ENCODE results near the gene MAP3K5.

Gene MAP3K5

GRCh38 chr6:136771306-136771705 is 21.0 kb downstream of the MAP3K5 start:
- Histone ChIP-seq H3K36me3 (ENCODE audit: low read length) (no peaks in the 10 kb centered on the region), H3K9ac (ENCODE audit: low read length) (no peak overlapping the region), H3F3A (ENCODE audit: insufficient read depth) (no peaks in the 10 kb centered on the region), H3K9me2 (replicated peaks; ENCODE audit: insufficient read depth, low read length) (no peaks in the 10 kb centered on the region), H3K27me3 (ENCODE audit: low read length) (no peaks in the 10 kb centered on the region), H3K4me3 (ENCODE audit: insufficient read depth, low read length, poor library complexity, severe bottlenecking) (no peak overlapping the region), H3K27ac (ENCODE audit: low read depth, low read length) (no peak overlapping the region), H3K4me2 (ENCODE audit: low read depth, low read length, poor library complexity, severe bottlenecking) (no peak overlapping the region), H3K9me3 (ENCODE audit: insufficient read depth, low read length) (no peaks in the 10 kb centered on the region), H2AFZ (ENCODE audit: low read depth, low read length, severe bottlenecking) (no peak overlapping the region), H3K79me2 (ENCODE audit: insufficient read depth, low read length) (no peaks in the 10 kb centered on the region), H4K20me1 (ENCODE audit: low read depth, low read length) (no peaks in the 10 kb centered on the region)
- TF ChIP-seq CTCF (IDR thresholded peaks at IDR 0.05; ENCODE audit: insufficient read depth, low read length, poor library complexity, severe bottlenecking): no peak
- no peak for TF ChIP-seq EZH2phosphoT487 (conservative IDR thresholded peaks at IDR 0.05; ENCODE audit: low read length)

- no peak for TF ChIP-seq CTCF (IDR thresholded peaks at IDR 0.05; ENCODE audit: insufficient read depth, low read length, poor library complexity, severe bottlenecking)
- TF ChIP-seq EZH2phosphoT487 (conservative IDR thresholded peaks at IDR 0.05; ENCODE audit: low read length): no peak
- no peaks in the 10 kb centered on the region for H3K79me2 ChIP-seq (ENCODE audit: insufficient read depth, low read length)
Observed at GRCh38 chr6:136769759-136770158, 22.5 kb downstream of the MAP3K5 start.

GRCh38 chr6:136769124-136769523 is 23.2 kb downstream of the MAP3K5 start:
- Histone ChIP-seq H3F3A (ENCODE audit: insufficient read depth) (no peaks in the 10 kb centered on the region), H4K20me1 (ENCODE audit: low read depth, low read length) (no peaks in the 10 kb centered on the region), H3K9ac (ENCODE audit: low read length) (no peak overlapping the region), H3K4me2 (ENCODE audit: low read depth, low read length, poor library complexity, severe bottlenecking) (no peak overlapping the region), H3K36me3 (ENCODE audit: low read length) (no peaks in the 10 kb centered on the region), H3K27ac (ENCODE audit: low read depth, low read length) (no peak overlapping the region), H2AFZ (ENCODE audit: low read depth, low read length, severe bottlenecking) (no peak overlapping the region), H3K79me2 (ENCODE audit: insufficient read depth, low read length) (no peaks in the 10 kb centered on the region), H3K27me3 (ENCODE audit: low read length) (no peaks in the 10 kb centered on the region), H3K9me2 (replicated peaks; ENCODE audit: insufficient read depth, low read length) (no peaks in the 10 kb centered on the region), H3K4me3 (ENCODE audit: insufficient read depth, low read length, poor library complexity, severe bottlenecking) (no peak overlapping the region), H3K9me3 (ENCODE audit: insufficient read depth, low read length) (no peaks in the 10 kb centered on the region)
- TF ChIP-seq CTCF (IDR thresholded peaks at IDR 0.05; ENCODE audit: insufficient read depth, low read length, poor library complexity, severe bottlenecking): no peak
- TF ChIP-seq EZH2phosphoT487 (conservative IDR thresholded peaks at IDR 0.05; ENCODE audit: low read length): no peak

More at GRCh38 chr6:136769759-136770158, 22.5 kb downstream of the MAP3K5 start:
- H3K9ac ChIP-seq (ENCODE audit: low read length): no peak overlapping the region
- H3K36me3 ChIP-seq (ENCODE audit: low read length): no peaks in the 10 kb centered on the region
- no peak overlapping the region for H3K27ac ChIP-seq (ENCODE audit: low read depth, low read length)
- H3K4me2 ChIP-seq (ENCODE audit: low read depth, low read length, poor library complexity, severe bottlenecking): no peak overlapping the region
- no peaks in the 10 kb centered on the region for H4K20me1 ChIP-seq (ENCODE audit: low read depth, low read length)
- no peaks in the 10 kb centered on the region for H3K9me2 ChIP-seq (replicated peaks; ENCODE audit: insufficient read depth, low read length)
- no peaks in the 10 kb centered on the region for H3K27me3 ChIP-seq (ENCODE audit: low read length)
- H3K9me3 ChIP-seq (ENCODE audit: insufficient read depth, low read length): no peaks in the 10 kb centered on the region
- no peaks in the 10 kb centered on the region for H3F3A ChIP-seq (ENCODE audit: insufficient read depth)
- H3K4me3 ChIP-seq (ENCODE audit: insufficient read depth, low read length, poor library complexity, severe bottlenecking): no peak overlapping the region
- no peak overlapping the region for H2AFZ ChIP-seq (ENCODE audit: low read depth, low read length, severe bottlenecking)
